ENCODE measurements around the gene HNRNPL. TPM values are rescaled to one million over a fixed set of nuclear protein-coding genes. Genes with fewer than 3 reads are reported as not detected.

Gene HNRNPL
- total and polyA plus RNA-seq, 2 donors from 2014 or later, result 168 to 278 TPM

GRCh38 chr19:38834590-38834989 lies 15.2 kb downstream of the HNRNPL start:
- intact Hi-C loops (cut with DNase I), result no loop called here
- Histone ChIP-seq H3K27me3 (ENCODE audit: control insufficient read depth, insufficient read depth, low read length) (no peaks in the 10 kb centered on the region), H3K9ac (ENCODE audit: low read length in 3 of 3) (no peak overlapping the region), H3K4me3 (ENCODE audit: low read length in 3 of 3) (no peak overlapping the region), H3K36me3 (ENCODE audit: control insufficient read depth in 2 of 3, insufficient read depth in 3 of 3, low read length in 3 of 3) (peaks cover 17 to 52% (median 33%) of the 10 kb centered on the region in 3 donors), H3K27ac (ENCODE audit: low read depth in 2 of 2, low read length in 2 of 2) (no peak overlapping the region), H3K4me1 (ENCODE audit: control insufficient read depth in 2 of 3, insufficient read depth in 2 of 3, low read depth in 1 of 3, low read length in 3 of 3) (peaks cover 0 to 17% (median 12%) of the 10 kb centered on the region in 3 donors), H3K9me3 (ENCODE audit: control insufficient read depth in 2 of 3, insufficient read depth in 1 of 3, low read length in 3 of 3) (no peaks in the 10 kb centered on the region)
- FAIRE-seq, result no peak
- no peak for DNase-seq
- TF ChIP-seq CTCF (IDR thresholded peaks at IDR 0.05; ENCODE audit: borderline replicate concordance, extremely low read depth, insufficient read depth), result no peak

- Histone ChIP-seq H3K4me1 (ENCODE audit: control insufficient read depth in 2 of 3, insufficient read depth in 2 of 3, low read depth in 1 of 3, low read length in 3 of 3) (peaks cover 0 to 17% (median 12%) of the 10 kb centered on the region in 3 donors), H3K4me3 (ENCODE audit: low read length in 3 of 3) (no peak overlapping the region), H3K9me3 (ENCODE audit: control insufficient read depth in 2 of 3, insufficient read depth in 1 of 3, low read length in 3 of 3) (no peaks in the 10 kb centered on the region), H3K27me3 (ENCODE audit: control insufficient read depth, insufficient read depth, low read length) (no peaks in the 10 kb centered on the region), H3K36me3 (ENCODE audit: control insufficient read depth in 2 of 3, insufficient read depth in 3 of 3, low read length in 3 of 3) (peaks cover 14 to 47% (median 28%) of the 10 kb centered on the region in 3 donors), H3K27ac (ENCODE audit: low read depth in 2 of 2, low read length in 2 of 2) (no peak overlapping the region), H3K9ac (ENCODE audit: low read length in 3 of 3) (no peak overlapping the region)
- intact Hi-C loops (cut with DNase I), result no loop called here
- no peak for DNase-seq
- TF ChIP-seq CTCF (IDR thresholded peaks at IDR 0.05; ENCODE audit: borderline replicate concordance, extremely low read depth, insufficient read depth), result no peak
- FAIRE-seq, result no peak
These were observed 15.7 kb downstream of the HNRNPL start for GRCh38 chr19:38834104-38834490.

- Histone ChIP-seq H3K9me3 (ENCODE audit: control insufficient read depth in 2 of 3, insufficient read depth in 1 of 3, low read length in 3 of 3) (no peaks in the 10 kb centered on the region), H3K4me3 (ENCODE audit: low read length in 3 of 3) (no peak overlapping the region), H3K9ac (ENCODE audit: low read length in 3 of 3) (no peak overlapping the region), H3K27ac (ENCODE audit: low read depth in 2 of 2, low read length in 2 of 2) (peak overlapping the region in 1 of 2 donors; percentile 0), H3K4me1 (ENCODE audit: control insufficient read depth in 2 of 3, insufficient read depth in 2 of 3, low read depth in 1 of 3, low read length in 3 of 3) (peaks cover 0 to 15% (median 12%) of the 10 kb centered on the region in 3 donors), H3K36me3 (ENCODE audit: control insufficient read depth in 2 of 3, insufficient read depth in 3 of 3, low read length in 3 of 3) (peaks cover 7 to 36% (median 18%) of the 10 kb centered on the region in 3 donors), H3K27me3 (ENCODE audit: control insufficient read depth, insufficient read depth, low read length) (no peaks in the 10 kb centered on the region)
- no peak for TF ChIP-seq CTCF (IDR thresholded peaks at IDR 0.05; ENCODE audit: borderline replicate concordance, extremely low read depth, insufficient read depth)
- DNase-seq (no peak), FAIRE-seq (no peak)
- intact Hi-C loops (cut with DNase I), result no loop called here
These were observed 16.7 kb downstream of the HNRNPL start for GRCh38 chr19:38833092-38833425.

GRCh38 chr19:38831142-38831605 lies 18.6 kb downstream of the HNRNPL start:
- FAIRE-seq (no peak), DNase-seq (peak; percentile 68 to 90 (median 83))
- no peaks in the 10 kb centered on the region for H3K9me3 ChIP-seq (ENCODE audit: control insufficient read depth in 2 of 3, insufficient read depth in 1 of 3, low read length in 3 of 3)
- no peak for TF ChIP-seq CTCF (IDR thresholded peaks at IDR 0.05; ENCODE audit: borderline replicate concordance, extremely low read depth, insufficient read depth)
- H3K4me3 ChIP-seq (ENCODE audit: low read length in 3 of 3), result peak overlapping the region; percentile 78 to 94 (median 90)
- intact Hi-C loops (cut with DNase I), result no loop called here
- peaks cover 5 to 26% (median 8%) of the 10 kb centered on the region in 3 donors for H3K36me3 ChIP-seq (ENCODE audit: control insufficient read depth in 2 of 3, insufficient read depth in 3 of 3, low read length in 3 of 3)
- H3K27me3 ChIP-seq (ENCODE audit: control insufficient read depth, insufficient read depth, low read length), result no peaks in the 10 kb centered on the region
- peak overlapping the region; percentile 74 to 97 (median 82) for H3K9ac ChIP-seq (ENCODE audit: low read length in 3 of 3)
- peak overlapping the region; percentile 97 to 98 for H3K27ac ChIP-seq (ENCODE audit: low read depth in 2 of 2, low read length in 2 of 2)
- H3K4me1 ChIP-seq (ENCODE audit: control insufficient read depth in 2 of 3, insufficient read depth in 2 of 3, low read depth in 1 of 3, low read length in 3 of 3), result peaks cover 0 to 16% (median 9%) of the 10 kb centered on the region in 3 donors

Measured in kidney (tissue), 14 donors.